Activated CD4-positive, alpha-beta T cell treated with anti-CD3 and anti-CD28 coated beads for 36 hours (primary cell): ENCODE results near the gene C19orf81. TPM values are rescaled to one million over a fixed set of nuclear protein-coding genes. Genes with fewer than 3 reads are reported as not detected.

Experiments used
- ATAC-seq: fragments of 200-7000 bp; cut with Tn5 transposase; one replicate; pipeline ENCODE4 v1.10.0; 2021; ENCODE audit warnings: mild to moderate bottlenecking, moderate library complexity
- CTCF ChIA-PET: fragments of 350-600 bp; sonication (Branson Sonifier 250); formaldehyde crosslinking; loops from one replicate; lab custom pipeline; 2021; ENCODE audit warnings: antibody characterized with exemption; lab: Charles Lee
- POLR2A ChIA-PET: fragments of 350-600 bp; sonication (Branson Sonifier 250); formaldehyde crosslinking; loops from one replicate; lab custom pipeline; 2021; ENCODE audit warnings: antibody characterized with exemption, inconsistent platforms; lab: Charles Lee
- DNase-seq: peaks from one replicate; pipeline ENCODE4 v3.0.0-alpha.2; 2020
- H3K27ac Mint-ChIP-seq: one replicate; pipeline ENCODE4 v1.8.0; 2021; ENCODE audit warnings: mixed read lengths
- H3K27me3 Mint-ChIP-seq: one replicate; pipeline ENCODE4 v1.8.0; 2021; ENCODE audit warnings: mixed read lengths
- H3K36me3 Mint-ChIP-seq: one replicate; pipeline ENCODE4 v1.8.0; 2021; ENCODE audit warnings: low read depth, mixed read lengths
- H3K4me1 Mint-ChIP-seq: one replicate; pipeline ENCODE4 v1.8.0; 2021; ENCODE audit warnings: mixed read lengths
- H3K4me3 Mint-ChIP-seq: one replicate; pipeline ENCODE4 v1.8.0; 2021; ENCODE audit warnings: mild to moderate bottlenecking, moderate library complexity, mixed read lengths
- H3K9me3 Mint-ChIP-seq: one replicate; pipeline ENCODE4 v1.8.0; 2021; ENCODE audit warnings: low read depth, mixed read lengths
- intact Hi-C, 2 experiments: fragments of 100-400 bp; cut with DNase I in 1 of 2; cut with micrococcal nuclease in 1 of 2; formaldehyde crosslinking; loops; one replicate each; pipeline versions ENCODE4 v1.14.2 to v1.15.1; 2022 to 2024; cut with DNase I, micrococcal nuclease
- total RNA-seq, 2 experiments: library from RNA; stranded (reverse); gene quantifications; one replicate each; pipeline ENCODE4 v1.2.3, GENCODE V29; 2021

Gene C19orf81
- total RNA-seq, 2 experiments from 2014 or later: 1.3 to 1.7 TPM

- ChIA-PET POLR2A (no interaction called here), CTCF (interaction anchor here (0.6 to 2.2 kb wide), 12 partner anchors 9 to 252 kb away, joined by 3 to 8 read pairs (median 3); no protein-coding TSS in a partner anchor)
- Mint-ChIP-seq H3K27me3 (peaks cover 40% of the 10 kb centered on the region), H3K4me3 (no peak overlapping the region), H3K9me3 (no peaks in the 10 kb centered on the region), H3K36me3 (no peaks in the 10 kb centered on the region), H3K4me1 (no peaks in the 10 kb centered on the region), H3K27ac (no peak overlapping the region)
- ATAC-seq (no peak), DNase-seq (peak; percentile 71)
- intact Hi-C loops: loop anchor here (1.0 to 10.0 kb wide), 2 partner anchors 114 to 115 kb away; no protein-coding TSS in a partner anchor
Measured at GRCh38 chr19:50669302-50670101, 20.3 kb downstream of the C19orf81 start.

DNA sequence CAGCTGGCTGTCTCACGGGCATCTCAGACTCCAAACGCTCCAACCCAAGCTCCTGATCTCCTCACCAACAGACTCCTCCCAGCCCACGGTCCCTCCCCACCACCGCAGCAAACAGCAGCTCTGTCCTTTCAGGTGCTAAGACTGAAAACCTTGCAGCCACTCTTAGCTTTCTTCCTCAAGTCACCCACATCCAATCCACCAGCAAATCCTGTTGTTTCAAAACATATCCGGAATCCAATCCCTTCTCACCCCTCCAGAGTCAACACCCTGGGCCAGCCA lies 20.8 kb downstream of the C19orf81 start:
- peaks cover 37% of the 10 kb centered on the region for H3K27me3 Mint-ChIP-seq
- POLR2A ChIA-PET: no interaction called here
- intact Hi-C loops: no loop called here
- DNase-seq (no peak), ATAC-seq (no peak)
- no peak overlapping the region for H3K4me3 Mint-ChIP-seq
- no peaks in the 10 kb centered on the region for H3K9me3 Mint-ChIP-seq
- H3K4me1 Mint-ChIP-seq: no peaks in the 10 kb centered on the region
- H3K27ac Mint-ChIP-seq: no peak overlapping the region
- H3K36me3 Mint-ChIP-seq: no peaks in the 10 kb centered on the region
- CTCF ChIA-PET: interaction anchor here (0.6 to 2.2 kb wide), 12 partner anchors 10 to 251 kb away, joined by 3 to 8 read pairs (median 3); no protein-coding TSS in a partner anchor

- intact Hi-C loops: no loop called here
- CTCF ChIA-PET: no interaction called here
- ATAC-seq (no peak), DNase-seq (no peak)
- POLR2A ChIA-PET: no interaction called here
- no peaks in the 10 kb centered on the region for H3K4me1 Mint-ChIP-seq
- peaks cover 46% of the 10 kb centered on the region for H3K27me3 Mint-ChIP-seq
- no peak overlapping the region for H3K4me3 Mint-ChIP-seq
- H3K36me3 Mint-ChIP-seq: no peaks in the 10 kb centered on the region
- H3K9me3 Mint-ChIP-seq: no peaks in the 10 kb centered on the region
- H3K27ac Mint-ChIP-seq: no peak overlapping the region
Measured at GRCh38 chr19:50673118-50673517, 23.9 kb downstream of the C19orf81 start.

DNA sequence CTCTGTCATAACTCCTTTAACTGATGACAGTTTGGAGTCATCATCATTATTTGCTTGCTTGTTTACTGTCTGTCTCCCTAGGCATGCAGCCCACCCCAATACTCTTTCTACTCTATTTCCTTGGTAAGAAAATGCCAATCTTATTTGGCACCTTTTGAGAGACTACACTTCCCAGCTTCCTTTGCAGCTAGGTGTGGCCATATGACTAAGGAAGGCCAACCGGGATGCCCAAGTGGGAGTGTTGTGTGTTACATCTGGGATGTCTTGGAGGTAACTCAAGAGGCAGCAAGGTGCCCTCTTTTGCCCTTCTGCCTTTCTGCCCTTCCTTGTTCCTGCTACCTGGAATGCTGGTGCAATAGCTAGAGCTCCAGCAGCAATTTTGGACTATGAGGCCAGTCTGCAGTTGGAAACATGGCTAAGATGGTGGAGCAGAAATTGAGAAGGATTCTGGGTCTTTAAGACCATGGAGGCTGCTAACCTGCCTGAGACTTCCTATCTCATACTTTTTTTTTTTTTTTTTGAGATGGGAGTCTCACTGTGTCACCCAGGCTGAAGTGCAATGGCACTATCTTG lies 27.5 kb downstream of the C19orf81 start:
- Mint-ChIP-seq H3K27me3 (peaks cover 45% of the 10 kb centered on the region), H3K36me3 (no peaks in the 10 kb centered on the region), H3K4me3 (no peak overlapping the region), H3K27ac (no peak overlapping the region), H3K9me3 (no peaks in the 10 kb centered on the region), H3K4me1 (peaks cover 8% of the 10 kb centered on the region)
- POLR2A ChIA-PET: no interaction called here
- intact Hi-C loops: no loop called here
- DNase-seq: no peak
- CTCF ChIA-PET: interaction anchor here (0.7 kb wide), 1 partner anchor 47 kb away, joined by 5 read pairs; the partner anchor contains the start of gene CLEC11A
- ATAC-seq: no peak

DNA sequence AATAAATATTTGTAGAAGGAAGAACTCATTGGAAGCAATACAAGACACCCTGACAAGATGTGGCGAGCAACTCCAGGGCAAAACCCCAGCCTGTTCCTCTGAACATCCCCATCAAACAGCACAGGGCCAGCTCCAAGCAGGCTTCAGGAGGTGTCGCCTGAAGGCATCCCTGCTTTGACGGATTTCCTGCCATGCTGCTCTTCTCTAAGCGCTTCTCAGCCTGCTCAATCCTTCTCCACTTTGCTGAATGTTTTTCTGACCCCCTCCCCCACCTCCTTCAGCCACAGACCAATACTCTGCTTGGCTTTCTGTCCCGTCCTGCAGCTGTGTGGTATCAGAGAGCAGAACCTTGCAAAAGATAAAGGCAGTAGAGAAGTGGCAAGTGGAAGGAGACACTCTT lies 28.4 kb downstream of the C19orf81 start:
- Mint-ChIP-seq H3K27me3 (peaks cover 44% of the 10 kb centered on the region), H3K9me3 (no peaks in the 10 kb centered on the region), H3K36me3 (no peaks in the 10 kb centered on the region), H3K27ac (no peak overlapping the region), H3K4me3 (no peak overlapping the region), H3K4me1 (peaks cover 8% of the 10 kb centered on the region)
- ChIA-PET CTCF (no interaction called here), POLR2A (no interaction called here)
- ATAC-seq (no peak), DNase-seq (no peak)
- intact Hi-C loops: loop anchor here in 1 of 2 experiments (2.0 kb wide), 1 partner anchor 69 kb away; no protein-coding TSS in a partner anchor

DNA sequence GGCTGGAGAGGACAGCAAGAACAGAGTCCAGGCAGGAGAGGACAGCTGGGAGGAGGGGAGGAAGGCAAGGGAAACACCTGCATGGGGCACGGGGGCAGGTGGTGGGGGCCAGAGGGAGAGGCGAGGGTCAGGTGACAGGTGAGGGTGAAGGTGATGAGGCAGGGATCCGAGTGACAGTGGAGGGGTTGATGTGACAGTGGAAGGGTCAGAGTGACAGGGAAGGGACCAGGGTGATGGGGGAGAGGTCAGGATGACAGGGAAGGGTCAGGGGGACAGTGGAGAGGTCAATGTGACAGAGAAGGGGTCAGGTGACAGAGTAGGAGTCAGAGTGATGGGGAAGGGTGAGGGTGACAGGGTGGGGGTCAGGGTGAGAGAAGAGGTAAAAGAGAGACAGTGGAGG lies 29.1 kb downstream of the C19orf81 start:
- no peaks in the 10 kb centered on the region for H3K36me3 Mint-ChIP-seq
- ATAC-seq: no peak
- peaks cover 38% of the 10 kb centered on the region for H3K27me3 Mint-ChIP-seq
- ChIA-PET CTCF (no interaction called here), POLR2A (no interaction called here)
- no peak overlapping the region for H3K4me3 Mint-ChIP-seq
- no peaks in the 10 kb centered on the region for H3K9me3 Mint-ChIP-seq
- intact Hi-C loops: loop anchor here in 1 of 2 experiments (2.0 kb wide), 1 partner anchor 70 kb away; no protein-coding TSS in a partner anchor
- peaks cover 8% of the 10 kb centered on the region for H3K4me1 Mint-ChIP-seq
- no peak for DNase-seq
- H3K27ac Mint-ChIP-seq: no peak overlapping the region

DNA sequence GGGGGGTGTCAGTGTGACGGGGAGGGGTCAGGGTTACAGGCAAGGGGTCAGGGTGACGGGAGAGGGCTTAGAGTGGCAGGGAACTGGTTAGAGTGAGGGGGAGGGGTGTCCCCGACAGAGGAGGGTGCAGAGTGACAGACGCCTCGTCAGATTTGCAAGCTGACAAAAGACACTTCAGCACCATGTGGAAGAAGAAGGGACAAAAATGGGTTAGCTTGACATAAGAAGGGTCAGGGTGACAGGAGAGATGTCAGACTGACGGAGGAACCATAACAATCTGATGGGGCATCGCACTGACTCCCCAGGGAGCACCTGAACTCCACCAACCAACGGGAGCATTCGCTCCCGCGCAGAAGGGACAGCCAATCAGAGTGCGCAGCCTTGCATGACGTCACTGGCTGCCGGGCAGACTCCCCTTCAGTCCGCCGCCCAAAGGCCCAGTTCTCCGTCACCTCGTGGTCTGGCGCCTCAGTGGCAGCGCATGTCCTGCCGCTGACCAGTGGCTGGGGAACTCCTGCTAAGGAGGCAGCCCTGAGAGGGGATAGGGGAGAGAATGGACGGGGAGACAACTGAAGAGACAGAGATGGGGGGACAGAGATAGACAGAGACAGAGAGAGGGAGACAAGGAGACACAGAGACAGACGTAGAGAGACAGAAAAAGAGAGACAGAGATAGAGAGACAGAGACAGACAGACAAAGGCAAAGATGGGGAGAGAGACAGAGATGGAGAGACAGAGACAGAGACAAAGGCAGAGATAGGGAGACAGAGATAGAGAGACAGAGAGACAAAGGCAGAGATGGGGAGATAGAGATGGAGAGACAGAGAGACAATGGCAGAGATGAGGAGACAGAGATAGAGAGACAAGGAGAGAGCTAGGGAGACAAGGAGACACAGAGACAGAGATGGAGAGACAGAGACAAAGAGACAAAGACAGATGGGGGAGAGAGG lies 30.2 kb downstream of the C19orf81 start:
- intact Hi-C loops: loop anchor here in 1 of 2 experiments (1.0 to 2.0 kb wide), 3 partner anchors 21 to 71 kb away; no protein-coding TSS in a partner anchor
- no peaks in the 10 kb centered on the region for H3K9me3 Mint-ChIP-seq
- CTCF ChIA-PET: interaction anchor here (0.7 to 1.0 kb wide), 2 partner anchors 71 to 1120 kb away, joined by 4 to 7 read pairs; no protein-coding TSS in a partner anchor
- H3K4me3 Mint-ChIP-seq: no peak overlapping the region
- DNase-seq (peak; percentile 91), ATAC-seq (peak; percentile 98)
- no peak overlapping the region for H3K27ac Mint-ChIP-seq
- peaks cover 8% of the 10 kb centered on the region for H3K4me1 Mint-ChIP-seq
- POLR2A ChIA-PET: no interaction called here
- H3K27me3 Mint-ChIP-seq: peaks cover 36% of the 10 kb centered on the region
- no peaks in the 10 kb centered on the region for H3K36me3 Mint-ChIP-seq

DNA sequence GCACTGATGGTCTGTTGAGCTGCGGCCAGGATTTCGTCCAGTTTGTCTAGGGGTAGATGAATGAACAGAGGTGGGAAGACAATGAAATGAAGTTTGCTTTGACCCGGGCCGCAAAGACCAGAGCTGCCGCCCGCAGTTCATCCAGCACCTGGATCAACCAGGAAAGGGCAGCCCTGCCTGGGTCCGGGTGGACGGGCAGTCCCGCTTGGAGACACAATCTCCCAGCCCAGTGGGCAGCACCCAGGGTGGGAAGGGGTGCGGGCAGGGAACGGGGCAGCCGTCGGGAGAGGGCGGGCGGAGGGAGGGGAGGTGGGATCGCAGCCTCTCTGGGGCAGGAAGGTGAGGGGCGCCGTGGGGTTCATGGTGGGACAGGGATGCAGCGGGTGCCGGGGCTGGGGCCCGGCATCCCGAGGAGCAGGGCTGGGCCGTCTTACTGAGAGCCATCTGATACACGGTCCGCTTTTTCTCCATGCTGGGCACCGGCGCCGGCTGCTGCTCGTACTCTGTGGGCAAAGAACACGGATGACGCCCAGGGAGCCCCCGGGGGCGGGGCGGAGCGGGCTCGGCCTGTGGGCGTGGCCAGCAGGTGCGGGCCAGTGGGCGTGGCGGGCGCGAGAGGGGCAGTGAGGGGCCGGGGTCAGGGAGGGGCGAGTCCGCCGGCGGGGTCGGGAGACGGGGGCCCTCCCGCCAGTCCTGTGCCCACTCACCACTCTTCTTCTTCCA lies 37.2 kb downstream of the C19orf81 start:
- no peak overlapping the region for H3K27ac Mint-ChIP-seq
- ATAC-seq (no peak), DNase-seq (no peak)
- ChIA-PET CTCF (no interaction called here), POLR2A (no interaction called here)
- H3K9me3 Mint-ChIP-seq: no peaks in the 10 kb centered on the region
- no peaks in the 10 kb centered on the region for H3K36me3 Mint-ChIP-seq
- no peaks in the 10 kb centered on the region for H3K4me1 Mint-ChIP-seq
- intact Hi-C loops: no loop called here
- H3K27me3 Mint-ChIP-seq: peaks cover 41% of the 10 kb centered on the region
- H3K4me3 Mint-ChIP-seq: no peak overlapping the region

- Mint-ChIP-seq H3K4me1 (no peaks in the 10 kb centered on the region), H3K9me3 (no peaks in the 10 kb centered on the region), H3K36me3 (no peaks in the 10 kb centered on the region), H3K27ac (no peak overlapping the region), H3K4me3 (no peak overlapping the region), H3K27me3 (peaks cover 53% of the 10 kb centered on the region)
- ATAC-seq (no peak), DNase-seq (no peak)
- intact Hi-C loops: no loop called here
- POLR2A ChIA-PET: no interaction called here
- CTCF ChIA-PET: no interaction called here
Measured at GRCh38 chr19:50688766-50689165, 39.5 kb downstream of the C19orf81 start.

DNA sequence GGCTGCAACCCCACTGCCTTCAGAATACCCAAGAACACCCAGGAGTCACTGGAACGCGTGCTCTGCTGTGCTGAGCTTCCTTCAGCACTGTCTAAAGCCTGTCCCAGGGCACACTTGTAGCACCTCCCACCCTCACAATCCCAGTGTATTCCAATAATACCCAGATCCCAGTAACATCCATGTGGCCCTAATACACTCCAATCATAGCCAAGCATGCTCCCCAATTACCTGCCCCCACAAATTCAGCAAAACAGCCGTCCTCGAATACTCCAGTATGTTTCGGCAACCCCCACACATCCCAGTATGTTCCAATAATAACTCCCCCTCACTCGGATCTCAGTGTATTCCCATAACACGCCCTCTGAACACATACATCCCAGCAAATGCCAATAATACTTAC lies 41.2 kb downstream of the C19orf81 start:
- H3K27ac Mint-ChIP-seq: no peak overlapping the region
- ChIA-PET CTCF (no interaction called here), POLR2A (no interaction called here)
- no peaks in the 10 kb centered on the region for H3K9me3 Mint-ChIP-seq
- H3K4me3 Mint-ChIP-seq: no peak overlapping the region
- no peak for ATAC-seq
- H3K27me3 Mint-ChIP-seq: peaks cover 46% of the 10 kb centered on the region
- no peaks in the 10 kb centered on the region for H3K4me1 Mint-ChIP-seq
- no peak for DNase-seq
- intact Hi-C loops: no loop called here
- H3K36me3 Mint-ChIP-seq: no peaks in the 10 kb centered on the region
